Left hindlimb (tissue), 1 donor: ENCODE measurements around the gene BABAM2.

ENCODE experiments used
- DNase-seq: peaks from one replicate; pipeline ENCODE4 v3.0.0-alpha.2; 2018

The BABAM2 gene

DNA sequence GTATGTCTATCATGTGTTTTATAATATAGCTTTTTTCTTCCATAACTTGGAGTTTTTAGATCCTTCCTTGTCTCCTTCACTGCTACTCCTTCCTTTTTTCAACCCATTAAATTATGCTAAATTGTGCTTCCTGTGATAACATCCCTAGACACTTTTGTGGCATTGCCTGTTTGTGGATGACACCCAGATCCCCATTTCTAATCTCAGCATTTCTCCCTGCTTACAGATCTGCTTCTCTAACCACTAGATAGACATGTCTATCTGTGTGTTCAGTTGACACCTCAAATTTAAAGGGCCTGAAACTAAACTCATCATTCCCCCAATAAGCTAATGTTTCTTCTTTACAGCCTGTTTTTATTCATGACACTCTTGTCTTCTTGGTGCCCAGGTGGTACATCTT is 244.8 kb downstream of the BABAM2 start:
- no peak for DNase-seq

- no peak for DNase-seq
Measured at GRCh38 chr2:28135799-28136198, 245.3 kb downstream of the BABAM2 start.

DNA sequence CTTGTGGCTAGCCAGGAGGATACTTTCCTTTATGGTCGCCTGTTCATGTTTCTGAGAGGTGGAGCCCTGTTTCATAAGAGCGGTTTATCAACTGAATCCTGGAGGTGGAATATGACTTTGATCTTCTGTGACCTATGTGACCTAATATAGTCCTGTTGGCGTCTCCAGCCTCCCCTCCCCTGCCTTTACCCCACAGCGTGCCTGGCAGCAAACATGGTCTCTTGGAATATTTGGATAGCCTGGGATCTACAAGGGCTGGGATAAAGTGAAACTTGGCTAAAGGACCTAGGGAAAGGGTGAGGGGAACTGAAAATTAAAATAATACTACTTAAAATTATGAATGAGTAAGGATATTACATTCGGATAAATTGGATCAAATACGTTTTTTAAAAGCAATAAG is 246.0 kb downstream of the BABAM2 start:
- DNase-seq = no peak

DNA sequence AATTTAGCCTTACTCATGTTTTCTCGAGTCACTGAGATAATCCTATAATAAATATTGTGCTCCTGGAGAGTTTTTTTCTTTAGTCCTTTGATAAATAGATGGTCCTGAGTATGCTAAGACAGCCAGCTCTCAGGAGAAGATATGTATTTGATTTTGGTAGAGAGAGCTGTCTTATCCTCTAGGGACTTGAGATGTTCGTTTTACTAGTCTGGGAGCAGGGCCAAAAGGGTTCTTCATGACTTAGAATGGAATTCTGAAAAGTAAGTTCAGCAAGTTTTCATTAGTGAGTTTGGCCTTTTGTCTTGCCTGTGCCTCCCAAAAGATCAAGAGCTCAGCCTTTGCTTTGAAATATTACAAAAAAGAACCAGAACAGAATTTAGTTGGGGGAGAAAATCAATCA is 246.7 kb downstream of the BABAM2 start:
- DNase-seq = no peak

DNA sequence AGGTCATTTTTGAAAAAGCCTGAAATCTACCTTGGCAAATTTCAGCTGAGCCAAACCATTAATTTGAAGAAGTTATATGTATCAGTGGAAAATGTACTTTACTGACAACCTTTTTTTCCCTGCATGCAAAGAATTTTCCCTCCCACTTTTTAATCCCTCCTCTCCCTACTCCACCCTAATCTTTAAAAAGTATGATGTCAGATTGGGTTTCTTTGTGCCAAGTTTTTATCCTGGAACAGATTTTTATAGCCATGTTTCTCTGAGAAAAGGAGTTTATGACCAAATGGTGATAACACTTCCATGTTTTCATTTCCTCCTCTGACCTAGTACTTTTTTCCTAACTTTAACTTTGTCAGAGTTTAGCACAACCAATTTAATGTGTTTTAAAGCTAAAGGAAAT is 251.9 kb downstream of the BABAM2 start:
- no peak for DNase-seq

GRCh38 chr2:28148000-28148399 is 257.5 kb downstream of the BABAM2 start:
- DNase-seq = no peak

- no peak for DNase-seq
Measured at GRCh38 chr2:28148566-28148965, 258.0 kb downstream of the BABAM2 start.

DNA sequence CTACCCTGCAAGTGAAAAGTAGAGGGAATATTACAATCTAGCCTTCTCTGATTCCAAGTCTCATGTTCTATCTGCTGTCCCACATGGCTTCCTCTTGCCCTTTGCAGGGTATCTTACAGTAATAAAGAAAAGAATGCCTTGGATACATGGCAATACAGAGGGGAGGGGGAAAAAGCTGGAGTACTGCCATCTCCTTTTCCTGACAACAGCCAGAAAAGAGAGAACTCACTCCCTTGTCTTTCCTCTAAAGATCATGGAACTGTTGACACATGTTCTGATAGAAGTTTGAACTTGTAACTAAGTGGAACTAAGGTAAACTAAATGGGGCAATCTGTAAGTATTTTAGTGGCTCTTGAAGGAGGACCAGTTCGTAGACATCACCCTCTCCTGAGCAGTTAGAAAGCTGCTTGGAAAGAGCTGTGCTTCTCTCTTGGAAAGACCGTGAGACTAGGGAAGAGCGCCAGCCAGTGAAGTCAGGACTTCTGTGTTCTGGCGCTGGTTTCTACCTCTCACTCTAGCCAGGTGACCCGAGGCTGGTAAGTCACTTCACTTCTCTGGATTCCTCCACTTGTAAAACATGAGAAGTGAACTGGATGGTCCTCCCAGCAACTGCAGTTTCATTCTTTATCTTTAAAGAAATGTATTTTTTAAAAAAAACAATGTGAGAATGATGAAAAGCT is 259.8 kb downstream of the BABAM2 start:
- peak; percentile 53 for DNase-seq

DNA sequence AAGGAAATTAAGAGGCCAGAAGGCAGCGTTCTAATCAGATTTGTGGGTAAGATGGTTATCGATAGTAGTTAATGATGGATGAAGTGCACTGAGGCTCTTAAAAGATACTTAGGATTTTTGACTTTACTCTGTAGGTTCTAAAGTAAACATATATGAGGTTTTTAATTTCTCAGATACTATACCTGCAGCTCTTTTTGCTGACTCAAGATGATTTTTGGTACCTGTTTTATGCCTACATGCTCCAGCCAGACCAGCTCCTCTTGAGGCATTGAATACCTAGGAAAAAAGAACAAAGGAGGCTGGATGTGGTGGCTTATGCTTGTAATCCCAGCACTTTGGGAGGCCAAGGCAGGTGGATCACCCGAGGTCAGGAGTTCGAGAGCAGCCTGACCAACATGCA is 260.5 kb downstream of the BABAM2 start:
- DNase-seq = no peak

DNA sequence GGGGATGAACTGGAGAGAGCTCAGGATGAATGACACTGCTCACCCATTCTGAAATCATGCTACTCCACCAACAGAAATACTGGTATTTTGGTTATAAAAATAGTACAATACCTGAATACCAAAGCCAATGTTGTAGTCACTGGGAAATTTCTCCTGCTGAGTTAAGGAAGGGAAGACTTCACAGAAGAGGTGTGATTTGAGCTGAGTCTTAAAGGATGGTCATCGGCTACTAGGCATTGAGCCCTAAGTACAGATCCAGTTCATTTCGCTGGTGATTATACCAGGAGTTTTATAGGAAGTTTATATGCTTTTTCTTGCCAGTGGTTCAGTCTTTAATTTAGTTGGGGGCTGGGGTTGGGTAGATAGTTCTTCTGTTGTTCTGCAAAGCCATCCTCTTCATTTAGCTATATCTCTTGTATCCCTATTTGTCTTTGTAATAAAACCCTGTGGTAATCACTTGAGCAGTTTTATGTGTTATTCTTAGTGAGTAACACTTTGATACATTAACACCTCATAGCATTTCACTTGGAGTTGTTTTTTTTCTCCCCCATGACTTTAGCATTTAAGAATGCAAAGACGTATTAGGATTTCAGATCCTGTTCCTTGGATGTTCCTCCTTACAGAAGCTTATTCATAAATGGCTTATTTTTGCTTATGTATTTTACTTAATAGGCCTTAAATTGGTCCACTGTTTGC is 262.2 kb downstream of the BABAM2 start:
- no peak for DNase-seq

DNA sequence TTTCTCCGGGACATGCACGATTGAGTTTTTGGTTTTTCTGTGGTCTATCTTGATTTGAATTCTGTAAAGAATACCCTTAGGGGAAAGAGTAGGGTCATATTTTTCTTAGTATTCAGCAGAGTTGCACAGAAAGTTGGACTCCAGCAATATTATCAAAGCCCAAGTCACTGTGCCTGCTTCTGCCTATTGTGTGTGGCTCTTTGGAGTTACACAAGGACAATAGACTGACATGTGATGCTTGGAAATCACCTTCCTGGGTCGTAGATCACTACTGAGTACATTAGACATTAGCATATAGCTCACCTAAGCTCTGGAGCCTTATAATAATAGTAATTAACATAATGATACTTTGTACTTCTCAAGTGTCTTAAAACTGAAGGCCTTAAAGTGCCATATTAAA is 263.3 kb downstream of the BABAM2 start:
- DNase-seq = no peak

DNA sequence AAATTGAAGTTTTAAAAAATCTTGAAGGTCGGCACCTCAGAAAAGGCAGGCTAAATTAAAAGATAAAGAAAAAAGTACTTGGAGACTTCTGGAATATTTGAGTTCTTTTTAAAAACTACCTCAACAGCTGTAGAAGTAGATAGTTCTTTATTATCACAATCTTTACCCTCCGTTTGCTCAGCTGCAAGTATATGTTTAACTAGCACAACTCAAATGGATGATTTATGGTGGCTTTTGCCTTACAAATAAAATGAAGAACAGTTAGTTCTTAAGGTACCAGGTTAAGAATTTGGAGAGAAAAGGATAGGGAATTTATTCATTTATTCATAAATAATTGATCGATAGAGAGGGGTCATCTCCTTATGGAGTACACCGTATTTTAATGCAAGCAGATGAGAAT is 264.6 kb downstream of the BABAM2 start:
- no peak for DNase-seq

DNA sequence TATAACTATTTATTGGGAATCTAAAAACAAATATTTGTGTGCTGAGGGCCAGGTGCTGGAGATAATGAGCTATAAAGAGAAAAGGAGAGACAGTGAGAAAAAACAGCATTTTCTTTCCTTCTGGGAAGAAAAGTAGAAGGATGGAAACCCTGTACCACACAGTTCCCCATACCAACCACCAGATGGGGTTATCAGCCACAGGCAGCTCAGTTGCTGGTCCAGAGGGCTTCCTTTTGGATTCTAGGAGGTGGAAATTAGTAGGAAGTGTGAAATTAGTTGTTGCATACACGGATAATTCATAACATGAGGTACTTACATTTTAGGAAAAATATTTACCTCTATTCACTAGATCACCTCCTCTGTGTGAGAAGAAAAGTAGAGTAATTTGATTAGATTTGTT is 265.1 kb downstream of the BABAM2 start:
- DNase-seq = no peak

DNA sequence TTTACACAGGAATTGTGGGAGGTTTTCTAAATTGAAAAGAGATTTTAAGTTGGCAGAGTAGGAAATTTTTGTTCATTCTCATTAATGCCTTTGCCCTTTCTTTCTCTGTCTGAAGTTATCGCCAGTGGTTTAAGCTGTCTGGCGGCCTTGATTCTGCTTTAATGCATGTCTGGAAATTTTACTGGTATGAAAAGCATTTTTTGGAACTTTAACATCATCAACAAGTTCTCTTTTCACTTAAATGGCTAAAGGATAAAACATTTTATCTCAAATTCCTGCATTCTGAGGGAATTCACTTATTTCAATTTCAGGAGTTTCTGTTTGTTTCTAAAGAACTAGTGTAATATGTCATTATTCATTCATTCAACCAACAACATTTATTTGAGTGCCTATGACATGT is 268.3 kb downstream of the BABAM2 start:
- no peak for DNase-seq

GRCh38 chr2:28160986-28161425 is 270.5 kb downstream of the BABAM2 start:
- DNase-seq = no peak

DNA sequence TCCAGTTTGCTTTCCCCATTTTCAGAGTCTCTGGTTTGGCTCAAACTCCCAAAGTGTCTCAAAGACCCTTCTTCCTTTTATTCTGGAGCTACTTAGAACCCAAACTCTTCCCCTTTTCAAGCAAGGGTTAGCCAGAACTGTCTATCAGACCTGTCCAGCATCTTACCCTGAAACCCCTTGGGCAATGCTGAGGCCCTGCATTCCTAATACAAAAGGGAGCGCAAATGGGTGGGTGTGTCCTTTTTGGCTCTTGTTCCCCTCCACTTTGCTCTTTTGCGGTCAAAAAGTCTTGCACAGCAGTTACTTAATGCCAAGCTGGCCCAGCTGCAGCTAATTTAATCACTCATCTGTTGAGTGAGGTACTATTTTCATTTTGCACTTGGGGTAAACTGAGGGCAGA is 270.9 kb downstream of the BABAM2 start:
- no peak for DNase-seq

DNA sequence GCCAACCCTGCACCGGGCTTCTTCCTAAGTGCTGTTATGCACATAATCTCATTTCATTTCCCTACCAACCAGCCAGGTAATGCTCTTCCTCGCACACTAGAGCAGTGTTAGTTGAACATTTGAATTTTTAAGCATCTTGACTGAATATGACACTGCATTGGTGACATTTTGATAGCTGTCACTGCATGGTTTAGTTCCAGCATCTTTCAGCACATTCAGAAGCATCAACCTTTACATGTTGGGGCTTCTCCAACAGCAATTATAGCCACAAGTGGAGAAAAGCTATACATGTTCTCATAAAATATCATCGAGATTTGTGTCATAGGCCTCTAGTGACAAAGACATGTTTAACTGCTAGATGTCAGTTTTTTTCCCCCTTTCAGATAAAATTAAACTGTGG is 272.0 kb downstream of the BABAM2 start:
- no peak for DNase-seq

DNA sequence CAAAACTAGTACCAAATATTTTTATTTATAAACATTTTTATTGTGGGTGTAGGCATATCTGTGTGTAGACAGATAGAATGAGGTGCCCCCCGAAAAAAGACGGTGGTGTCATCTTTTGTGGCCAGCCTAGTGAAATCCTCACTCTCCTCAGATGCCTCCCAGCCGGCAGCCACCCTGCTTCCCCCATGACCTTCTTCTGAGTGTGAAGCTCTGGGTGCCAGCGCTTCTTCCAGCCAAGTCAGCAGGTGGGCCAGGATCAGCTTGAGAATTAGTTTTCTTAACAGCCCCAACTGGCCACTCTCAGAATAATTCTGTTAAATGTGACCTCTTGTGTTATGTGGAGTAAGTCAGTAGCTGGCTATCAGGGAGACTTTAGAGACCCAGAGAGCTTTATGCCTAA is 272.5 kb downstream of the BABAM2 start:
- no peak for DNase-seq

GRCh38 chr2:28163627-28164279 is 273.2 kb downstream of the BABAM2 start:
- DNase-seq = no peak

GRCh38 chr2:28164280-28164801 is 273.8 kb downstream of the BABAM2 start:
- DNase-seq = peak; percentile 46

- no peak for DNase-seq
Measured at GRCh38 chr2:28165087-28165635, 274.6 kb downstream of the BABAM2 start.

- no peak for DNase-seq
Measured at GRCh38 chr2:28166956-28167355, 276.4 kb downstream of the BABAM2 start.

DNA sequence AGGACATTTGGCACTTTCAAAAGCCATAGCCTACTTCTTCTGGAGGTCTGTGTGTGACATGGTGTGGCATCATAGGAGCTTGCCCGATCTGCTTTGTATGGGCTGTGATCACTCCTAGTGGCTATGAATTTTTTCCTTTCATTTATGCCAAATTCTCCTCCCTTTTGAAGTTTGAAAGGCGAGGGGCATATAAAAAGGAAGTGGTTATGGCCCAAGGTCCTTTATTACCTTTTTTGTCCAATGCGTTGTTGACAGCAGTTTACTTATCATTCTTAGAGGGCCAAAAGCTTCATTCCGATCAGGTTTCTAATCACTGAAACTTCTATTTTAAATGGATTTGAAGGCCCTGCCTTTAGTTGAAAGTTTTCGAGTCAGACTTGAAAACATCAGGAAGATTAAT is 277.8 kb downstream of the BABAM2 start:
- DNase-seq = no peak

DNA sequence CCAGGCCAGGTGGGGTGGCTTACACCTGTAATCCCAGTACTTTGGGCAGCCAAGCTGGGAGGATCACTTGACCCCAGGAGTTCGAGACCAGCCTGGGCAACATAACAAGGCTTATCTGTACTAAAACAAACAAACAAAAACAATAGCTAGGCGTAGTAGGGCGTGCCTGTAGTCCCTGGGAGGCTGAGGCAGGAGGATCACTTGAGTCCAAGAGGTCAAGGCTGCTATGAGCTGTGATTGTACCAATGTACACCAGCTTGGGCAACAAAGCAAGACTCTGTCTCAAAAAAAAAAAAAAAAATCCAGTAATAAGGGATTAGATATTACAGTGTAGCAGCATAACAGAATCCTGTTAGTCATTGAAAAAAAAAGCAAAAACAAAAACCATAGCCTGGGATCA is 279.0 kb downstream of the BABAM2 start:
- DNase-seq = no peak
